CD4-positive, alpha-beta T cell treated with Interleukin-1 beta for 1 hour (primary cell): ENCODE results near the gene TNS2.
A peak's percentile ranks its signal among the peaks of the same experiment; 100 is the strongest.
"Not testable (repeated sequence)": the region's sequence is repeated elsewhere in the genome, so short reads cannot be mapped to it uniquely, and the experiment has no call there.

Source experiments
- DNase-seq, 2 donors: peaks; one replicate each; pipeline ENCODE4 v3.0.0-alpha.2; 2020 to 2022

Gene TNS2

DNA sequence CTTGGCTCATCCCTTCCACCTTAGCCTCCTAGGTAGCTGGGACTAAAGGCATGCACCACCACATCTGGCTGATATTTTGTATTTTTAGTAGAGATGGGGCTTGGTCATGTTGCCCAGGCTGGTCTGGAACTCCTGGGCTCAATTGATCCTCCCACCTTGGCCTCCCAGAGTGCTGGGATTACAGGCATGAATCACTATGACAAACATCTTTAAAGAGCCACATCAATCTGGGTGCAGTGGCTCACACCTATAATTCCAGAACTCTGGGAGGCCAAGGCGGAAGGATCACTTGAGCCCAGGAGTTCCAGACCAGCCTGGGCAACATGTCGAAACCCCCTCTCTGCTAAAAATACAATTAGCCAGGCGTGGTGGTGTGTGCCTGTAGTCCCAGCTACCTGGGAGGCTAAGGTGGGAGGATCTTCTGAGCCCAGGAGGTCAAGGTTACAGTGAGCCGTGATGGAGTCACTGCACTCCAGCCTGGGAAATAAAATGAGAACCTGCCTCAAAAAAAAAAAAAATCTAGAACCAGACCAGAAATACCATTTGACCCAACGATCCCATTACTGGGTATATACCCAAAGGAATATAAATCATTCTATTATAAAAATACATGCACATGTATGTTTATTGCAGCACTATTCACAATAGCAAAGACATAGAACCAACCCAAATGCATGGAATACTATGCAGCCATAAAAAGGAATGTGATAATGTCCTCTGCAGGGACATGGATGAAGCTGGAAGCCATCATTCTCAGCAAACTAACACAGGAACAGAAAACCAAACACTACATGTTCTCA, 45.1 kb downstream of the TNS2 start:
- not testable (repeated sequence) for DNase-seq

- not testable (repeated sequence) for DNase-seq
These were observed 45.7 kb downstream of the TNS2 start for GRCh38 chr12:53095596-53095895.

GRCh38 chr12:53096089-53096741, 46.4 kb downstream of the TNS2 start:
- no peak for DNase-seq

- no peak for DNase-seq
These were observed 46.9 kb downstream of the TNS2 start for GRCh38 chr12:53096759-53097158.

- DNase-seq = no peak
These were observed 47.3 kb downstream of the TNS2 start for GRCh38 chr12:53097207-53097563.

DNA sequence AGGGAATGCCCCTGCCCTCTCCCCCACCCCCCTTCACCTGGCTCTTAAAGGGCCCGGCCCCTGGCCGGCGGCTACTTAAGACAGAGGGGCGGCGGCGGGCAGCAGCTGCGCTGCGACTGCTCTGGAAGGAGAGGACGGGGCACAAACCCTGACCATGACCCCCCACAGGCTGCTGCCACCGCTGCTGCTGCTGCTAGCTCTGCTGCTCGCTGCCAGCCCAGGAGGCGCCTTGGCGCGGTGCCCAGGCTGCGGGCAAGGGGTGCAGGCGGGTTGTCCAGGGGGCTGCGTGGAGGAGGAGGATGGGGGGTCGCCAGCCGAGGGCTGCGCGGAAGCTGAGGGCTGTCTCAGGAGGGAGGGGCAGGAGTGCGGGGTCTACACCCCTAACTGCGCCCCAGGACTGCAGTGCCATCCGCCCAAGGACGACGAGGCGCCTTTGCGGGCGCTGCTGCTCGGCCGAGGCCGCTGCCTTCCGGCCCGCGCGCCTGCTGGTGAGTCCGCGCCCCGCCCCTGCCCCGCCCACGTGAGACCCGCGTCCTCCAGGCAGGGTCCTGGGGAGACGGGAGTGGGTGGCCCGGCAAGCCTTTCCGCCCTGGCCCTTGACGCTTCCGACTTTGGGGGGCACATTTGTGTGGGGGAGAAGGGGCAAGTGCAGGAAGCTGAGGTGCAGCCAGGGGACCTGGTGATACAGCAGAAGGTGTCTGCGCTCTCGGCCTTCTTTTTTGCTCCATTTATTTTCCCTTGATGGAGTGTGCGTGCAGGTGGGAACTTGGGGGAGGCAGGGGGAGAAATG, 47.9 kb downstream of the TNS2 start, which contains the start of gene IGFBP6:
Gene IGFBP6, plus strand, starts transcription at position 104 of the 790 bp plus-strand sequence. Its CDS starts 51 bp downstream, at position 155.
- peak; percentile 56 to 57 for DNase-seq

DNA sequence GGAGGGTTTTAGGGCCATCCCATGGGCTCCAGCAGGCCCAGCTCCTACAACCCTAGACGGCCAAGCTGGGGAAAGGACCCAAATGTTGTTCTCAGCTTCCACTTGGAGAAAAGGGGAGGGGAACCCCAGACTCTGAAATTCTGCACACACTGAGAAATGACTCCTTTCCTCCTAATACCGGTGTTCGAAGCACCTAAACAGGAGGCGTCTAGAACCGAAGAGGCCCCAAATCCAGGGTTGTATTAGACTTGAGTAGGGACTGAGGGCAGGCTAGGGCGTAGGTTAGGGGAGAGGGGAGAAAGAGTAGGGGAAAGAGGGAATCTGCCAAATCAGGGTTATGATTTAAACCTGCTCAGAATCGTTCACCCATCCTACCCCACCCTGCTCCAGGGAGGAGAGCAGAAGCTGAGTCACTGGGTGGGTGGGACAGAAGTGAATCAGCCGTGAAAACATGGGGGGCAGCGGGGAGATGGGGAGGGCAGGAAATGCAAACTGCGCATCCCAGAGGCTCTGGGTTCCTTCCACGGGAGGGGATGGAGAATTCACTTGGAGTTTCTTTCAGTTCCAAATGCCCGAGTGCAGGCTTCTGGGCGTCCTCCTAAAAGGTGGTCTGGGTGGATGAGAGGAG, 48.6 kb downstream of the TNS2 start:
- no peak for DNase-seq

- peak; percentile 84 to 88 for DNase-seq
These were observed 49.4 kb downstream of the TNS2 start for GRCh38 chr12:53099071-53099882.

DNA sequence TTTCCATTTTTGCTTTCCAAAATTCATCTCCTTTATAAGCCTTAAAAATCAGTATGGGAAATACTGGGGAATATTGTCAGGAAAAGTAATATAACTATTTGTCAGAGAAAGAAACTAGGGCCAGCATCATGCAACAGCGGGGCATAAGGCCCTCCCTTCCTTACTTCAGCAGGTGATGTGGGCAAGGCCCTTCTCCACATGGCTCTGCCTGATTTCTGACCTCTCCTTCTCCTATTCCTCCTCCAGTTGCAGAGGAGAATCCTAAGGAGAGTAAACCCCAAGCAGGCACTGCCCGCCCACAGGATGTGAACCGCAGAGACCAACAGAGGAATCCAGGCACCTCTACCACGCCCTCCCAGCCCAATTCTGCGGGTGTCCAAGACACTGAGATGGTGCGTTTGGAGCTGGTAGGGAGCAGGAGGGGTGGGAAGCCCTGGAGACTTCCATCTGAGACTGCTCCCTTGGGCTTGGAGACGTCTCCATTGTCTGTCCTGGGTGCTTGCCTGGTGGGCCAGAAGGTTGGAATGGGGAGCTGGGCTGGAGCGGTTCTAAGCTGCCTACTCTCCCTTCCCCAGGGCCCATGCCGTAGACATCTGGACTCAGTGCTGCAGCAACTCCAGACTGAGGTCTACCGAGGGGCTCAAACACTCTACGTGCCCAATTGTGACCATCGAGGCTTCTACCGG, 50.7 kb downstream of the TNS2 start:
- no peak for DNase-seq

- DNase-seq = no peak
These were observed 51.4 kb downstream of the TNS2 start for GRCh38 chr12:53101266-53101665.

- no peak for DNase-seq
These were observed 52.3 kb downstream of the TNS2 start for GRCh38 chr12:53101931-53102781.

DNA sequence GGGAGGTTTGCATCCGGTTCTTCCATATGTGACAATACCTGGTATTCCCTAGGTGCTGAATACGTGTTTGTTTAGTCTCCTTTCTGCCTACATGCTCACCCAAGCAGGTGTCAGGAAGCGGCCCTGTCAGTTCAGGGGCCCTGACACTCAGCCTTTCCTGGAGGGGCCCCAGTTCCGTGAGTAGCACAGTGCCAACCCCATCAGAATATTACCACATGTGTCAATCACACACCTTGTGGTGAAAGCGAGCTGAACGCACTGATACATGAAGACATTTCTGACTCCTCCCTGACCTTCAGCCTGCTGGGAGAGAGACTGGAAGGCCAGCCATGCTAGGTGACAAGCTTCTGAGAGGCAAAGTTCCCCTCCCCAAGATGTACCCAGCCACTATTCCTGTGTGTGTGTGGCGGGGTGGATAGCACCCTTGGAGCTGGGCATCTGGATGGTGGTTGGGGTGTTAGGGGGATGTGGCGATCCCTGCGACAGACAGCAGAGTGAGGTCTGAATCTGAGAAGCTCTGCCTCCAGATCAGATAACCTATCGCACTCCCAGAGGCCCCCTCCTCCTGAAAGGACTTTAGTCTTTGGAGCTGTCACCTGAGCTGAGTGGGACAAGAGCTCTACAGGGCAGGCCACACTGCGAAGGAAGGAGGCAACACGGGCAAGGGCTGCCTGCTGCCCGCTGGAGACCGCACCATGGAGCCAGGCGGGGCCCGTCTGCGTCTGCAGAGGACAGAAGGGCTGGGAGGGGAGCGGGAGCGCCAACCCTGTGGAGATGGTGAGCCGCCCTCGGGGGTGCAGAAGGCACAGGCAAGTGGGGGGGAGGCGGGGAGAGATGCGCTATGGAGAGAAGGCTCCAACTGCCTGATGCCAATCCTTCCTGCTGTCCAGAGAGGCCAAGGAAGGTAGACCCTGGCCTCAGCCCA, 53.3 kb downstream of the TNS2 start, which contains the start of gene SOAT2:
Gene SOAT2, plus strand, starts transcription at position 604 of the 925 bp plus-strand sequence. Its CDS starts 92 bp downstream, at position 696.
- DNase-seq = peak in 1 of 2 donors; percentile 52

DNA sequence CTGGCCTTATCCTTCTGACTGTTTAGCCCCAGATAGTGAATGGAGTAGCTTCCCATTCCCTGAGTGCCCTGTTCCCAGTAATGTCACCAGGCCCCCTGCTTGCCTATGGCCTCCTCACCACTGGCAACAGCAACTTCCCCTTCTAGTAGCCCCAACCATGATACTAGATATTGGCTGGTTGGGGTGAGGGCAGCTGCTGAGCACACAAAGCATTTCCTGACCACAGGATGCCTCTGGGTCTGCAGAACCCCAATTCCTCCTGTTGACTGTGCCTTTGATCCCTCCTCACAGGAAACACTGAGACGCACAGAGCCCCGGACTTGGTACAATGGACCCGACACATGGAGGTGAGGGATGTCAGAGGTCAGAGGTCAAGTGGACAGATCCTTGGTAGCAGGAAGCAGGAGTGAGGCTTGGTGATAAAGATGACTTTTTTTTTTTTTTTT, 54.0 kb downstream of the TNS2 start:
- peak in 1 of 2 donors; percentile 33 for DNase-seq

GRCh38 chr12:53105256-53105655, 55.4 kb downstream of the TNS2 start:
- DNase-seq = no peak

DNA sequence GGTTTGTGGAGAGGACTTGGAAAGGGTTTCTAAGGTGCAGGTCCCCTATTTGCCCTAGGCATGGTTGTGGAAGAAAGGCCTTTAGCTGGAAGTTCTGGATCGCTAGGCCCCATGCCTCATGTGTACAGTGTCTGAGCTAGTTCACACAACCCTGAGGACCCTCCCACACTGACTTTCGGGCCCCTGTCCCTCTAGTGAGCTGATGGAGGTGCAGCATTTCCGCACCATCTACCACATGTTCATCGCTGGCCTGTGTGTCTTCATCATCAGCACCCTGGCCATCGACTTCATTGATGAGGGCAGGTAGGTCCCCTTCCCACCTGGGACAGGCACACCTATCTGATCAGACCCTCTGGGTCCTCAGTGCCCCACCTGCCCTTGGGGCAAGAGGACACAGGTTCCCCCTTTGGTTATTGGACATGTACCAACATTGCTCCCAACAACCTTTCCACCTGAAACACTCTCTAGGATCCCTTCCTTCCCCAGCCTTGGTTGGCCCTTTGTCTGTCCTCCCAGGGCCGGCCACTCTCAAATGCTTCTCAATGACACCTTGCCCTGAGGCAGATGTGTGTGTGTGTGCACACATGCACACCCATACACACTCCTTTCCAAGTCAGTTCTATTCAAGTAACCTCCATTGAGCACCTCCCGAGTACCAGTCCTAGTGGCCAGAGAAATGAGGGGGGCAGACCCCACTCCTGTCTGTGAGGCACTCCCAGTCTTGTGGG, 56.0 kb downstream of the TNS2 start:
- no peak for DNase-seq

DNA sequence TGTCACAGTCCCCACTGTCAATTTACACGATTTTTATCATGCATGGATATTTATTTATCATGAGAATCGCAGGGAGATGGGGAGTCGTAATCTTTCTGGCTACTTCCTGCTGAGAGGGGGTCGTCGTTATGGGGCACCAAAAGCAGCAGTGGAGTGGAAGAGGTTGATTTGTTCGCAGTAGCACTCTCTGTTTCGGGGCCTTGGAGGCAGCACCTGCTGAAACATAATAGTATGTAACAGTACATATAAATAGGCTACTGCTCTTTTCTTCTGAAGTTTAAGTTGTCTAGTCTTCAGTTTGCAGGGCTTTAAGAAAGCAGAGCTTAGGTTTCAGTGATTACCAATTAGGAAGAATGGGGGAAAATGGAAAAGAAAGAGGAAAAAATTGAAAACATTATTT, 57.3 kb downstream of the TNS2 start:
- DNase-seq = no peak

GRCh38 chr12:53112431-53112830, 62.6 kb downstream of the TNS2 start:
- not testable (repeated sequence) for DNase-seq

GRCh38 chr12:53113136-53113705, 63.4 kb downstream of the TNS2 start:
- no peak for DNase-seq
